ENCODE measurements around the gene HIF1A.

The HIF1A gene

DNA sequence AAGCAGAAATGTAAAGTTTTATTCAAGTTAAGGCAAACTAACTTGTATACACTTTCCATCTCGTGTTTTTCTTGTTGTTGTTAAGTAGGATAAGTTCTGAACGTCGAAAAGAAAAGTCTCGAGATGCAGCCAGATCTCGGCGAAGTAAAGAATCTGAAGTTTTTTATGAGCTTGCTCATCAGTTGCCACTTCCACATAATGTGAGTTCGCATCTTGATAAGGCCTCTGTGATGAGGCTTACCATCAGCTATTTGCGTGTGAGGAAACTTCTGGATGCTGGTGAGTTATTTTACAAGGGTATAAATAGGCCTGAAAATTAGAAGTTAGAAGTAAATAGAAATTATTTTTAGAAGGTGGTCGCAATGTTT, 25.0 kb downstream of the HIF1A start:
- peak overlapping the region; percentile 64 for H3K27ac ChIP-seq (ENCODE audit: low read depth, low read length)

DNA sequence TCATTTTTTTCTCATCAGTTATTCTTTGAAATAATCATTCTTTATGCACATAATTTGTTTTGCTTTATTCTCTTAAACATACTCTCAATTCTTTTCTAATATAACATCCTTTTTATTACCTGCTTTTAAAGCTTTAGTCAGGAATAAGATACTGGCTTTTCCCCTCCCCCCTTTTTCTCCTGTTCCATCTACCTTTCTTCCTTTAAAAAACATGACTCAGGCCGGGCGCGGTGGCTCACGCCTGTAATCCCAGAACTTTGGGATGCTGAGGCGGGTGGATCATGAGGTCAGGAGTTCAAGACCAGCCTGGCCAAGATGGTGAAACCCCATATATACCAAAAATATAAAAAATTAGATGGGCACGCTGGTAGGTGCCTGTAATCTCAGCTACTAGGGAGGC, 25.4 kb downstream of the HIF1A start:
- Histone ChIP-seq H3K27me3 (ENCODE audit: low read length) (no peaks in the 10 kb centered on the region), H3K4me3 (ENCODE audit: insufficient read depth, low read length, poor library complexity, severe bottlenecking) (no peak overlapping the region), H3F3A (ENCODE audit: insufficient read depth) (peaks cover 44% of the 10 kb centered on the region), H4K20me1 (ENCODE audit: low read depth, low read length) (peaks cover 43% of the 10 kb centered on the region), H3K27ac (ENCODE audit: low read depth, low read length) (peak overlapping the region; percentile 64), H2AFZ (ENCODE audit: low read depth, low read length, severe bottlenecking) (no peak overlapping the region), H3K4me2 (ENCODE audit: low read depth, low read length, poor library complexity, severe bottlenecking) (peak overlapping the region; percentile 62), H3K36me3 (ENCODE audit: low read length) (peaks cover 28% of the 10 kb centered on the region; the same call in 1 of the 2 replicates), H3K9me3 (ENCODE audit: insufficient read depth, low read length) (no peaks in the 10 kb centered on the region), H3K9ac (ENCODE audit: low read length) (no peak overlapping the region), H3K9me2 (replicated peaks; ENCODE audit: insufficient read depth, low read length) (no peaks in the 10 kb centered on the region), H3K79me2 (ENCODE audit: insufficient read depth, low read length) (peaks cover 67% of the 10 kb centered on the region)
- TF ChIP-seq, protein P1, sequence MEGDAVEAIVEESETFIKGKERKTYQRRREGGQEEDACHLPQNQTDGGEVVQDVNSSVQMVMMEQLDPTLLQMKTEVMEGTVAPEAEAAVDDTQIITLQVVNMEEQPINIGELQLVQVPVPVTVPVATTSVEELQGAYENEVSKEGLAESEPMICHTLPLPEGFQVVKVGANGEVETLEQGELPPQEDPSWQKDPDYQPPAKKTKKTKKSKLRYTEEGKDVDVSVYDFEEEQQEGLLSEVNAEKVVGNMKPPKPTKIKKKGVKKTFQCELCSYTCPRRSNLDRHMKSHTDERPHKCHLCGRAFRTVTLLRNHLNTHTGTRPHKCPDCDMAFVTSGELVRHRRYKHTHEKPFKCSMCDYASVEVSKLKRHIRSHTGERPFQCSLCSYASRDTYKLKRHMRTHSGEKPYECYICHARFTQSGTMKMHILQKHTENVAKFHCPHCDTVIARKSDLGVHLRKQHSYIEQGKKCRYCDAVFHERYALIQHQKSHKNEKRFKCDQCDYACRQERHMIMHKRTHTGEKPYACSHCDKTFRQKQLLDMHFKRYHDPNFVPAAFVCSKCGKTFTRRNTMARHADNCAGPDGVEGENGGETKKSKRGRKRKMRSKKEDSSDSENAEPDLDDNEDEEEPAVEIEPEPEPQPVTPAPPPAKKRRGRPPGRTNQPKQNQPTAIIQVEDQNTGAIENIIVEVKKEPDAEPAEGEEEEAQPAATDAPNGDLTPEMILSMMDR (IDR thresholded peaks at IDR 0.05; ENCODE audit: insufficient read depth, low read length, poor library complexity, severe bottlenecking), result no peak
- TF ChIP-seq EZH2phosphoT487 (conservative IDR thresholded peaks at IDR 0.05; ENCODE audit: low read length), result no peak

More for the DNA sequence above, 25.0 kb downstream of the HIF1A start:
- Histone ChIP-seq H3F3A (ENCODE audit: insufficient read depth) (peaks cover 44% of the 10 kb centered on the region), H3K36me3 (ENCODE audit: low read length) (peaks cover 28% of the 10 kb centered on the region; the same call in 1 of the 2 replicates), H3K9me2 (replicated peaks; ENCODE audit: insufficient read depth, low read length) (no peaks in the 10 kb centered on the region), H2AFZ (ENCODE audit: low read depth, low read length, severe bottlenecking) (no peak overlapping the region), H3K9me3 (ENCODE audit: insufficient read depth, low read length) (no peaks in the 10 kb centered on the region), H4K20me1 (ENCODE audit: low read depth, low read length) (peaks cover 48% of the 10 kb centered on the region), H3K9ac (ENCODE audit: low read length) (peak overlapping the region; percentile 18), H3K79me2 (ENCODE audit: insufficient read depth, low read length) (peaks cover 72% of the 10 kb centered on the region), H3K4me2 (ENCODE audit: low read depth, low read length, poor library complexity, severe bottlenecking) (peak overlapping the region; percentile 62), H3K4me3 (ENCODE audit: insufficient read depth, low read length, poor library complexity, severe bottlenecking) (peak overlapping the region; percentile 20), H3K27me3 (ENCODE audit: low read length) (no peaks in the 10 kb centered on the region)
- TF ChIP-seq, protein P1 (IDR thresholded peaks at IDR 0.05; ENCODE audit: insufficient read depth, low read length, poor library complexity, severe bottlenecking), result no peak
- TF ChIP-seq EZH2phosphoT487 (conservative IDR thresholded peaks at IDR 0.05; ENCODE audit: low read length), result no peak

DNA sequence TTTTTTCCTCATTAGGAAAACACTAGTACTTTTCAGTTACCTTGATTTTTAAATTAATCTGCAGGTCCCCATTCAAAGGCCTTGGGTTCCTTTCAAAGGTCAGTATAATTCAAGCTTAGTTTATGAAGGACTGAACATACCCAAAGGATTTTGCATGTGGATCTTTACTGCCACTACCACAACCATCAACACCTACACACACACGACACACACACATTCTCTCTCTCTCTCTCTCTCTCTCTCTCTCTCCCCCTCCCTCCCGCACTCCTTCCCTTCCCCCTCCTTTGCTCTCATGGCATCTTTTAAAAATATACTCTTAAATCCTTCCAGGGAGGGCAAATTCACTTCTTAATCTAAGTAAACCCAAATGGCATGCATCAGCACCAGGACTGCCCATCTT, 28.8 kb downstream of the HIF1A start:
- Histone ChIP-seq H3K9me2 (replicated peaks; ENCODE audit: insufficient read depth, low read length) (no peaks in the 10 kb centered on the region), H3K79me2 (ENCODE audit: insufficient read depth, low read length) (peaks cover 36% of the 10 kb centered on the region), H4K20me1 (ENCODE audit: low read depth, low read length) (peaks cover 12% of the 10 kb centered on the region), H3K4me2 (ENCODE audit: low read depth, low read length, poor library complexity, severe bottlenecking) (no peak overlapping the region), H3K27ac (ENCODE audit: low read depth, low read length) (no peak overlapping the region), H3K36me3 (ENCODE audit: low read length) (peaks cover 45% of the 10 kb centered on the region), H3K27me3 (ENCODE audit: low read length) (no peaks in the 10 kb centered on the region), H2AFZ (ENCODE audit: low read depth, low read length, severe bottlenecking) (no peak overlapping the region), H3F3A (ENCODE audit: insufficient read depth) (peaks cover 39% of the 10 kb centered on the region), H3K4me3 (ENCODE audit: insufficient read depth, low read length, poor library complexity, severe bottlenecking) (no peak overlapping the region), H3K9ac (ENCODE audit: low read length) (no peak overlapping the region), H3K9me3 (ENCODE audit: insufficient read depth, low read length) (no peaks in the 10 kb centered on the region)
- TF ChIP-seq EZH2phosphoT487 (conservative IDR thresholded peaks at IDR 0.05; ENCODE audit: low read length), result no peak

DNA sequence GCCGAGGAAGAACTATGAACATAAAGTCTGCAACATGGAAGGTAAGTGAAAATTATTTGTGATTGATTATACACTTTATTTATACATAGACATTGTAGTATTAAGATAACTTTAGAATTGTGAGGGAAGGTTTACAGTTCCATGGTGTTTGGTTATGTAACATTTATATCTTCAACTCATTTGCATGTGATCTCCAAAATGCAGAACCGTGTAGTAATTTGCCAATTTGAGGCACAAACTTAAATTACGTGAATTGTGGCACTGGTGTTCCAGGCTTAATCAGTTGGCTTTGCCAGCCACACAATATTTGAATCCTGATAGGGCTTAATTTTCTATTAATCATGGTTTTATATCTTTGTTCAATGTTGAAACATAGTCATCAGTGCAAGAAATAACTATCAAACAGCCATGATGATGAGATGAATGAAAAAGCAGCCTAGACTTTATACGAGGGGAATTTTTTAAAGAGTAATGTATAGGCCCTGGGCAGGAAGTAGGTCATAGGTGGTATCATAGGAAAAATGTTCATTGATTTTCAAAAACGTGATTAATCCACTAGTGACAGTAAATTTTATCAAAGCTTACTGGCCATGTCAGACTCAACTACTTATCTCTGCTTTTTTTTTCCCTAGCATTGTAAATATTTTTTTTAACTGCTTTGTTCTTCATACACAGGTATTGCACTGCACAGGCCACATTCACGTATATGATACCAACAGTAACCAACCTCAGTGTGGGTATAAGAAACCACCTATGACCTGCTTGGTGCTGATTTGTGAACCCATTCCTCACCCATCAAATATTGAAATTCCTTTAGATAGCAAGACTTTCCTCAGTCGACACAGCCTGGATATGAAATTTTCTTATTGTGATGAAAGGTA, 31.7 kb downstream of the HIF1A start:
- peaks cover 28% of the 10 kb centered on the region; the same call in 1 of the 2 replicates for H3F3A ChIP-seq (ENCODE audit: insufficient read depth)
- no peaks in the 10 kb centered on the region for H4K20me1 ChIP-seq (ENCODE audit: low read depth, low read length)
- no peaks in the 10 kb centered on the region for H3K9me2 ChIP-seq (replicated peaks; ENCODE audit: insufficient read depth, low read length)
- H3K27ac ChIP-seq (ENCODE audit: low read depth, low read length), result no peak overlapping the region; the same call in 1 of the 2 replicates
- no peaks in the 10 kb centered on the region for H3K9me3 ChIP-seq (ENCODE audit: insufficient read depth, low read length)
- no peak overlapping the region for H3K4me2 ChIP-seq (ENCODE audit: low read depth, low read length, poor library complexity, severe bottlenecking)
- H3K4me3 ChIP-seq (ENCODE audit: insufficient read depth, low read length, poor library complexity, severe bottlenecking), result no peak overlapping the region
- no peaks in the 10 kb centered on the region for H3K27me3 ChIP-seq (ENCODE audit: low read length)
- peaks cover 19% of the 10 kb centered on the region; the same call in 1 of the 2 replicates for H3K79me2 ChIP-seq (ENCODE audit: insufficient read depth, low read length)
- TF ChIP-seq EZH2phosphoT487 (conservative IDR thresholded peaks at IDR 0.05; ENCODE audit: low read length), result no peak
- TF ChIP-seq, protein P1 (IDR thresholded peaks at IDR 0.05; ENCODE audit: insufficient read depth, low read length, poor library complexity, severe bottlenecking), result no peak
- no peak overlapping the region for H3K9ac ChIP-seq (ENCODE audit: low read length)
- H2AFZ ChIP-seq (ENCODE audit: low read depth, low read length, severe bottlenecking), result no peak overlapping the region
- H3K36me3 ChIP-seq (ENCODE audit: low read length), result peaks cover 40% of the 10 kb centered on the region
